ENCODE data around the gene CDH2.
"Not testable (repeated sequence)": the region's sequence is repeated elsewhere in the genome, so short reads cannot be mapped to it uniquely, and the experiment has no call there.

The CDH2 gene

GRCh38 chr18:27921392-27921791 is 255.5 kb downstream of the CDH2 start:
- Histone ChIP-seq H3K9me3 (ENCODE audit: insufficient read depth, low read length) (no peaks in the 10 kb centered on the region), H2AFZ (ENCODE audit: low read depth, low read length, severe bottlenecking) (no peak overlapping the region), H3K9ac (ENCODE audit: low read length) (no peak overlapping the region), H3K36me3 (ENCODE audit: low read length) (no peaks in the 10 kb centered on the region), H3F3A (ENCODE audit: insufficient read depth) (no peaks in the 10 kb centered on the region), H3K9me2 (replicated peaks; ENCODE audit: insufficient read depth, low read length) (no peaks in the 10 kb centered on the region), H4K20me1 (ENCODE audit: low read depth, low read length) (no peaks in the 10 kb centered on the region), H3K27ac (ENCODE audit: low read depth, low read length) (no peak overlapping the region), H3K4me3 (ENCODE audit: insufficient read depth, low read length, poor library complexity, severe bottlenecking) (no peak overlapping the region), H3K79me2 (ENCODE audit: insufficient read depth, low read length) (no peaks in the 10 kb centered on the region), H3K27me3 (ENCODE audit: low read length) (no peaks in the 10 kb centered on the region), H3K4me2 (ENCODE audit: low read depth, low read length, poor library complexity, severe bottlenecking) (no peak overlapping the region)
- TF ChIP-seq CTCF (IDR thresholded peaks at IDR 0.05; ENCODE audit: insufficient read depth, low read length, poor library complexity, severe bottlenecking) (no peak), EZH2phosphoT487 (conservative IDR thresholded peaks at IDR 0.05; ENCODE audit: low read length) (no peak)

- Histone ChIP-seq H3K9me3 (ENCODE audit: insufficient read depth, low read length) (no peaks in the 10 kb centered on the region), H3K4me2 (ENCODE audit: low read depth, low read length, poor library complexity, severe bottlenecking) (no peak overlapping the region), H3K27me3 (ENCODE audit: low read length) (no peaks in the 10 kb centered on the region), H4K20me1 (ENCODE audit: low read depth, low read length) (no peaks in the 10 kb centered on the region), H3K9ac (ENCODE audit: low read length) (no peak overlapping the region), H3K36me3 (ENCODE audit: low read length) (no peaks in the 10 kb centered on the region), H3K79me2 (ENCODE audit: insufficient read depth, low read length) (no peaks in the 10 kb centered on the region), H3K27ac (ENCODE audit: low read depth, low read length) (no peak overlapping the region), H2AFZ (ENCODE audit: low read depth, low read length, severe bottlenecking) (no peak overlapping the region), H3K4me3 (ENCODE audit: insufficient read depth, low read length, poor library complexity, severe bottlenecking) (no peak overlapping the region), H3K9me2 (replicated peaks; ENCODE audit: insufficient read depth, low read length) (no peaks in the 10 kb centered on the region), H3F3A (ENCODE audit: insufficient read depth) (no peaks in the 10 kb centered on the region)
- TF ChIP-seq CTCF (IDR thresholded peaks at IDR 0.05; ENCODE audit: insufficient read depth, low read length, poor library complexity, severe bottlenecking) (no peak), EZH2phosphoT487 (conservative IDR thresholded peaks at IDR 0.05; ENCODE audit: low read length) (no peak)
These were observed 256.1 kb downstream of the CDH2 start for GRCh38 chr18:27920836-27921235.

- not testable (repeated sequence) for H3K27me3 ChIP-seq (ENCODE audit: low read length); H3K4me3 ChIP-seq (ENCODE audit: insufficient read depth, low read length, poor library complexity, severe bottlenecking); H3K9ac ChIP-seq (ENCODE audit: low read length); H3K36me3 ChIP-seq (ENCODE audit: low read length); H3K79me2 ChIP-seq (ENCODE audit: insufficient read depth, low read length); H3F3A ChIP-seq (ENCODE audit: insufficient read depth); H3K9me3 ChIP-seq (ENCODE audit: insufficient read depth, low read length); H3K27ac ChIP-seq (ENCODE audit: low read depth, low read length); H3K9me2 ChIP-seq (replicated peaks; ENCODE audit: insufficient read depth, low read length); H3K4me2 ChIP-seq (ENCODE audit: low read depth, low read length, poor library complexity, severe bottlenecking); H4K20me1 ChIP-seq (ENCODE audit: low read depth, low read length); H2AFZ ChIP-seq (ENCODE audit: low read depth, low read length, severe bottlenecking)
These were observed 270.7 kb downstream of the CDH2 start for GRCh38 chr18:27906189-27906588.

GRCh38 chr18:27903906-27904305 is 273.0 kb downstream of the CDH2 start:
- no peaks in the 10 kb centered on the region for H3K9me3 ChIP-seq (ENCODE audit: insufficient read depth, low read length)
- H3K9me2 ChIP-seq (replicated peaks; ENCODE audit: insufficient read depth, low read length), result no peaks in the 10 kb centered on the region
- H3K27ac ChIP-seq (ENCODE audit: low read depth, low read length), result no peak overlapping the region
- no peaks in the 10 kb centered on the region for H3K27me3 ChIP-seq (ENCODE audit: low read length)
- H3K4me2 ChIP-seq (ENCODE audit: low read depth, low read length, poor library complexity, severe bottlenecking), result no peak overlapping the region
- H3K36me3 ChIP-seq (ENCODE audit: low read length), result no peaks in the 10 kb centered on the region
- no peaks in the 10 kb centered on the region for H4K20me1 ChIP-seq (ENCODE audit: low read depth, low read length)
- H3F3A ChIP-seq (ENCODE audit: insufficient read depth), result no peaks in the 10 kb centered on the region
- no peak overlapping the region for H2AFZ ChIP-seq (ENCODE audit: low read depth, low read length, severe bottlenecking)
- TF ChIP-seq CTCF (IDR thresholded peaks at IDR 0.05; ENCODE audit: insufficient read depth, low read length, poor library complexity, severe bottlenecking) (no peak), EZH2phosphoT487 (conservative IDR thresholded peaks at IDR 0.05; ENCODE audit: low read length) (no peak)
- H3K79me2 ChIP-seq (ENCODE audit: insufficient read depth, low read length), result no peaks in the 10 kb centered on the region
- no peak overlapping the region for H3K4me3 ChIP-seq (ENCODE audit: insufficient read depth, low read length, poor library complexity, severe bottlenecking)
- H3K9ac ChIP-seq (ENCODE audit: low read length), result no peak overlapping the region
